B cell (primary cell): ENCODE results near the gene KCNT1. TPM values are rescaled to one million over a fixed set of nuclear protein-coding genes. Genes with fewer than 3 reads are reported as not detected.

Experiments used
- ATAC-seq: fragments of 200-7000 bp; cut with Tn5 transposase; one replicate; pipeline ENCODE4 v1.10.0; 2021; ENCODE audit warnings: low read depth, mild to moderate bottlenecking, moderate number of reproducible peaks, moderate library complexity
- CTCF ChIA-PET: fragments of 350-600 bp; sonication (Branson Sonifier 250); formaldehyde crosslinking; loops from one replicate; lab custom pipeline; 2021; ENCODE audit warnings: antibody characterized with exemption, inconsistent platforms; lab: Charles Lee
- POLR2A ChIA-PET: fragments of 350-600 bp; sonication (Branson Sonifier 250); formaldehyde crosslinking; loops from one replicate; lab custom pipeline; 2021; ENCODE audit warnings: antibody characterized with exemption; lab: Charles Lee
- DNase-seq: peaks from one replicate; pipeline ENCODE4 v3.0.0; 2013
- H2AFZ ChIP-seq: 2 replicates; pipeline ENCODE4 v1.6.1; 2012; ENCODE audit warnings: mild to moderate bottlenecking, low read depth, low read length; ENCODE audit not compliant: insufficient read depth, poor library complexity, severe bottlenecking
- H3K27ac ChIP-seq, 2 donors: 1 replicate in 1 of 2; 2 replicates in 1 of 2; pipeline ENCODE4 v1.5.1; 2012 to 2013; ENCODE audit warnings: low read length in 2 of 2, mild to moderate bottlenecking in 2 of 2, moderate library complexity in 1 of 2
- H3K27me3 ChIP-seq, 4 experiments: fragments of 200-600 bp in 1 of 4; sonication (generic) in 1 of 4; replicated peaks in 1 of 4; 1 replicate in 2 of 4; 2 replicates in 2 of 4; pipeline versions ENCODE4 v1.6.1 to v1.7.0; 2013 to 2016; ENCODE audit warnings: low read length in 3 of 4, mild to moderate bottlenecking in 2 of 4, mixed read lengths in 1 of 4, moderate library complexity in 1 of 4; ENCODE audit not compliant: insufficient read depth in 4 of 4, control insufficient read depth in 3 of 4; ENCODE audit errors: control extremely low read depth in 1 of 4
- H3K36me3 ChIP-seq, 2 experiments: replicated peaks in 1 of 2; 1 replicate in 1 of 2; 2 replicates in 1 of 2; pipeline versions ENCODE4 v1.6.1 to v1.7.1; 2013; ENCODE audit warnings: low read length in 1 of 2; ENCODE audit not compliant: insufficient read depth in 2 of 2, control insufficient read depth in 1 of 2; ENCODE audit errors: control extremely low read depth in 1 of 2, extremely low read depth in 1 of 2
- H3K4me1 ChIP-seq, 2 donors: fragments of 200-600 bp in 1 of 2; sonication (generic) in 1 of 2; 1 replicate in 1 of 2; 2 replicates in 1 of 2; pipeline versions ENCODE4 v1.5.1 to v1.6.1; 2013 to 2017; ENCODE audit warnings: low read length in 2 of 2; ENCODE audit not compliant: control insufficient read depth in 2 of 2, insufficient read depth in 2 of 2
- H3K4me2 ChIP-seq: replicated peaks from 2 replicates; pipeline ENCODE3; 2012; ENCODE audit warnings: mild to moderate bottlenecking, low read depth, low read length; ENCODE audit not compliant: poor library complexity, severe bottlenecking
- H3K4me3 ChIP-seq, 5 experiments: fragments of 200-600 bp in 1 of 5; sonication (generic) in 1 of 5; 1 replicate in 3 of 5; 2 replicates in 2 of 5; pipeline versions ENCODE4 v1.5.1 to v1.7.0; 2011 to 2016; ENCODE audit warnings: low read length in 4 of 5, mild to moderate bottlenecking in 4 of 5, low read depth in 2 of 5, control low read depth in 1 of 5, moderate library complexity in 1 of 5; ENCODE audit not compliant: insufficient read depth in 1 of 5; ENCODE audit errors: control extremely low read depth in 1 of 5, extremely low read depth in 1 of 5
- H3K79me2 ChIP-seq: fragments of 200-600 bp; sonication (generic); one replicate; pipeline ENCODE4 v1.6.0; 2016; ENCODE audit warnings: low read length; ENCODE audit not compliant: control insufficient read depth, insufficient read depth
- H3K9ac ChIP-seq: fragments of 200-600 bp; sonication (generic); 2 replicates; pipeline ENCODE4 v1.6.1; 2017; ENCODE audit warnings: mild to moderate bottlenecking, low read length, moderate library complexity
- H3K9me3 ChIP-seq, 3 donors: one replicate each; pipeline versions ENCODE4 v1.6.1 to v1.7.1; 2013; ENCODE audit warnings: low read length in 2 of 3; ENCODE audit not compliant: control insufficient read depth in 2 of 3, insufficient read depth in 1 of 3; ENCODE audit errors: control extremely low read depth in 1 of 3
- H4K20me1 ChIP-seq: 2 replicates; pipeline ENCODE4 v1.6.0; 2012; ENCODE audit warnings: mild to moderate bottlenecking, low read length; ENCODE audit not compliant: insufficient read depth, control insufficient read depth, poor library complexity, severe bottlenecking
- H3K27ac Mint-ChIP-seq: one replicate; pipeline ENCODE4 v1.8.0; 2021; ENCODE audit warnings: mixed read lengths
- H3K27me3 Mint-ChIP-seq: one replicate; pipeline ENCODE4 v1.8.0; 2021; ENCODE audit warnings: mixed read lengths
- H3K4me1 Mint-ChIP-seq: one replicate; pipeline ENCODE4 v1.8.0; 2021; ENCODE audit warnings: mixed read lengths
- H3K4me3 Mint-ChIP-seq: one replicate; pipeline ENCODE4 v1.8.0; 2021; ENCODE audit warnings: mixed read lengths
- H3K9me3 Mint-ChIP-seq: one replicate; pipeline ENCODE4 v1.8.0; 2022; ENCODE audit warnings: mixed read lengths; ENCODE audit not compliant: insufficient read depth
- EZH2 ChIP-seq: IDR thresholded peaks from 2 replicates; pipeline ENCODE4 v1.6.1; 2012; ENCODE audit warnings: borderline replicate concordance, low read depth, mild to moderate bottlenecking, moderate library complexity, low read length; ENCODE audit not compliant: insufficient read depth, poor library complexity, severe bottlenecking
- WGBS: methylation state at CpG from one replicate; pipeline ENCODE4 v1.1.5; 2013; ENCODE audit warnings: missing lambda C conversion rate; ENCODE audit not compliant: insufficient coverage; 5-methylcytosine and 5-hydroxymethylcytosine counted together
- intact Hi-C: fragments of 100-400 bp; cut with micrococcal nuclease; formaldehyde crosslinking; loops from one replicate; pipeline ENCODE4 v1.10.0; 2022
- polyA plus RNA-seq: library from polyadenylated mRNA; depleted of rRNA; stranded (reverse); fragments of >200 nt; gene quantifications from 2 replicates; pipeline ENCODE4 v1.2.3, GENCODE V29; 2012
- total RNA-seq, 2 donors: library from RNA; stranded (reverse); fragments of 120-200 nt in 1 of 2; gene quantifications; 1 replicate in 1 of 2; 2 replicates in 1 of 2; pipeline versions ENCODE4 v1.2.3 to v1.2.4, GENCODE V29; 2013 to 2022
- TF ChIP-seq, protein P1 (sequence below): fragments of 200-600 bp; IDR thresholded peaks from one replicate; pipeline ENCODE4 v1.8.0; 2022; ENCODE audit warnings: antibody characterized with exemption, mild to moderate bottlenecking

KCNT1 gene
- total and polyA plus RNA-seq, 2 donors (not counting 1 experiment from before 2014, with no cell fraction given): not detected

GRCh38 chr9:135692410-135692809 is 9.6 kb upstream of the KCNT1 start:
- POLR2A ChIA-PET: no interaction called here
- H3K4me1 Mint-ChIP-seq: no peaks in the 10 kb centered on the region
- no peak for DNase-seq
- Histone ChIP-seq H3K9me3 (peaks cover 0 to 7% (median 0%) of the 10 kb centered on the region in 3 donors), H2AFZ (no peak overlapping the region), H3K79me2 (no peaks in the 10 kb centered on the region), H3K9ac (no peak overlapping the region), H4K20me1 (no peaks in the 10 kb centered on the region), H3K27ac (no peak overlapping the region), H3K27me3 (no peaks in the 10 kb centered on the region), H3K4me1 (no peaks in the 10 kb centered on the region), H3K36me3 (no peaks in the 10 kb centered on the region), H3K4me3 (no peak overlapping the region), H3K4me2 (no peak overlapping the region)
- 83% methylated on average over 11 of the region's 11 CpGs for WGBS
- intact Hi-C loops: no loop called here
- H3K9me3 Mint-ChIP-seq: no peaks in the 10 kb centered on the region
- no peak overlapping the region for H3K4me3 Mint-ChIP-seq
- peaks cover 3% of the 10 kb centered on the region for H3K27me3 Mint-ChIP-seq
- no peak for TF ChIP-seq EZH2
- TF ChIP-seq, protein P1, sequence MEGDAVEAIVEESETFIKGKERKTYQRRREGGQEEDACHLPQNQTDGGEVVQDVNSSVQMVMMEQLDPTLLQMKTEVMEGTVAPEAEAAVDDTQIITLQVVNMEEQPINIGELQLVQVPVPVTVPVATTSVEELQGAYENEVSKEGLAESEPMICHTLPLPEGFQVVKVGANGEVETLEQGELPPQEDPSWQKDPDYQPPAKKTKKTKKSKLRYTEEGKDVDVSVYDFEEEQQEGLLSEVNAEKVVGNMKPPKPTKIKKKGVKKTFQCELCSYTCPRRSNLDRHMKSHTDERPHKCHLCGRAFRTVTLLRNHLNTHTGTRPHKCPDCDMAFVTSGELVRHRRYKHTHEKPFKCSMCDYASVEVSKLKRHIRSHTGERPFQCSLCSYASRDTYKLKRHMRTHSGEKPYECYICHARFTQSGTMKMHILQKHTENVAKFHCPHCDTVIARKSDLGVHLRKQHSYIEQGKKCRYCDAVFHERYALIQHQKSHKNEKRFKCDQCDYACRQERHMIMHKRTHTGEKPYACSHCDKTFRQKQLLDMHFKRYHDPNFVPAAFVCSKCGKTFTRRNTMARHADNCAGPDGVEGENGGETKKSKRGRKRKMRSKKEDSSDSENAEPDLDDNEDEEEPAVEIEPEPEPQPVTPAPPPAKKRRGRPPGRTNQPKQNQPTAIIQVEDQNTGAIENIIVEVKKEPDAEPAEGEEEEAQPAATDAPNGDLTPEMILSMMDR: no peak
- no peak overlapping the region for H3K27ac Mint-ChIP-seq
- no peak for ATAC-seq
- CTCF ChIA-PET: no interaction called here

- peaks cover 0 to 7% (median 0%) of the 10 kb centered on the region in 3 donors for H3K9me3 ChIP-seq
- no peak overlapping the region for H3K4me2 ChIP-seq
- TF ChIP-seq EZH2: no peak
- TF ChIP-seq, protein P1: no peak
- H3K27me3 Mint-ChIP-seq: peaks cover 3% of the 10 kb centered on the region
- H3K36me3 ChIP-seq: no peaks in the 10 kb centered on the region
- no peak overlapping the region for H3K27ac Mint-ChIP-seq
- no peaks in the 10 kb centered on the region for H3K79me2 ChIP-seq
- no peaks in the 10 kb centered on the region for H3K4me1 ChIP-seq
- H3K27me3 ChIP-seq: no peaks in the 10 kb centered on the region
- DNase-seq: no peak
- no peaks in the 10 kb centered on the region for H4K20me1 ChIP-seq
- POLR2A ChIA-PET: no interaction called here
- no peak overlapping the region for H3K27ac ChIP-seq
- no peak overlapping the region for H3K4me3 Mint-ChIP-seq
- H3K4me1 Mint-ChIP-seq: no peaks in the 10 kb centered on the region
- H3K9ac ChIP-seq: no peak overlapping the region
- 84% methylated on average over 16 of the region's 16 CpGs for WGBS
- no peak overlapping the region for H2AFZ ChIP-seq
- H3K4me3 ChIP-seq: no peak overlapping the region
- no peaks in the 10 kb centered on the region for H3K9me3 Mint-ChIP-seq
- CTCF ChIA-PET: no interaction called here
- intact Hi-C loops: no loop called here
- ATAC-seq: no peak
Measured at GRCh38 chr9:135693265-135693664, 8.7 kb upstream of the KCNT1 start.
